ENCODE measurements around the gene NINJ1.

- no peak for TF ChIP-seq CTCF (IDR thresholded peaks at IDR 0.05)
- no peak for TF ChIP-seq ZFX (IDR thresholded peaks at IDR 0.05; ENCODE audit: borderline replicate concordance)
Observed at GRCh38 chr9:93077367-93077766, 56.7 kb downstream of the NINJ1 start.

All from 22Rv1 (cell line).